GM06990 (cell line): ENCODE measurements around the gene INMT.
A peak's percentile ranks its signal among the peaks of the same experiment; 100 is the strongest.

Experiments used
- DNase-seq: peaks from one replicate; pipeline ENCODE4 v3.0.0-alpha.2; 2011; ENCODE audit not compliant: insufficient read length; ENCODE audit errors: extremely low read depth
- H3K27me3 ChIP-seq: replicated peaks from 2 replicates; pipeline ENCODE4 v1.6.0; 2011; ENCODE audit warnings: low read length; ENCODE audit not compliant: control insufficient read depth, insufficient read depth
- H3K36me3 ChIP-seq: 2 replicates; pipeline ENCODE4 v1.5.1; 2011; ENCODE audit warnings: low read length; ENCODE audit not compliant: control insufficient read depth, insufficient read depth
- H3K4me3 ChIP-seq: replicated peaks from 2 replicates; pipeline ENCODE4 v1.5.1; 2011; ENCODE audit warnings: low read depth, mild to moderate bottlenecking, control low read depth, low read length
- TF ChIP-seq, protein P1 (sequence below): IDR thresholded peaks from 2 replicates; pipeline ENCODE4 v1.5.1; 2011; ENCODE audit warnings: low read length, control low read depth, mild to moderate bottlenecking, inconsistent platforms; ENCODE audit not compliant: insufficient read depth, poor library complexity, severe bottlenecking

Gene INMT

DNA sequence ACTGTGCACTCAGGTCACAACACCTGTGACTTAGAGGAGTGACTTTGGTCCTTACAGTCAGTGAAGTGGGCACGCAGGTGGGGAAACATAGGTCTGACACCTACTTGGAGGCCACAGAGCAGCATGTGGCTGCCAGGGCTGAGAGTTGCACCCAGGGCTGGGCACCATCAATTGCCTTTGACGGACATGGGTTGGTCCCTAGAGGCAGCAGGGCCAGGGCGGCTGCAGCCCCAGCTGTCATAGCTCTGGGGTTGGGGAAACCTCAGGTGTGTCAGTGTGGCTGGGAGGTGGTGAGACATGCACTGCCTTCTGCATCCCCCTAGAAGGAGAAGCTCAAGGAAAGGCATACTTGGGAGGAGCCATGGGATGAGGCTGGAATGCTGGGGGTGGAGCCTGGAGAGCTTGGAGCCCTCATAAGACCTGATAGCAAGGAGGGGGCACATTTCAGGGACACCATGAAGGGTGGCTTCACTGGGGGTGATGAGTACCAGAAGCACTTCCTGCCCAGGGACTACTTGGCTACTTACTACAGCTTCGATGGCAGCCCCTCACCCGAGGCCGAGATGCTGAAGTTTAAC, at the start of gene INMT:
TSS of gene INMT (plus strand) at position 440 of the 578 bp plus-strand sequence. CDS start at position 456, 16 bp downstream.
- Histone ChIP-seq H3K27me3 (no peaks in the 10 kb centered on the region), H3K36me3 (no peaks in the 10 kb centered on the region), H3K4me3 (no peak within 1 kb of the TSS)
- TF ChIP-seq, protein P1, sequence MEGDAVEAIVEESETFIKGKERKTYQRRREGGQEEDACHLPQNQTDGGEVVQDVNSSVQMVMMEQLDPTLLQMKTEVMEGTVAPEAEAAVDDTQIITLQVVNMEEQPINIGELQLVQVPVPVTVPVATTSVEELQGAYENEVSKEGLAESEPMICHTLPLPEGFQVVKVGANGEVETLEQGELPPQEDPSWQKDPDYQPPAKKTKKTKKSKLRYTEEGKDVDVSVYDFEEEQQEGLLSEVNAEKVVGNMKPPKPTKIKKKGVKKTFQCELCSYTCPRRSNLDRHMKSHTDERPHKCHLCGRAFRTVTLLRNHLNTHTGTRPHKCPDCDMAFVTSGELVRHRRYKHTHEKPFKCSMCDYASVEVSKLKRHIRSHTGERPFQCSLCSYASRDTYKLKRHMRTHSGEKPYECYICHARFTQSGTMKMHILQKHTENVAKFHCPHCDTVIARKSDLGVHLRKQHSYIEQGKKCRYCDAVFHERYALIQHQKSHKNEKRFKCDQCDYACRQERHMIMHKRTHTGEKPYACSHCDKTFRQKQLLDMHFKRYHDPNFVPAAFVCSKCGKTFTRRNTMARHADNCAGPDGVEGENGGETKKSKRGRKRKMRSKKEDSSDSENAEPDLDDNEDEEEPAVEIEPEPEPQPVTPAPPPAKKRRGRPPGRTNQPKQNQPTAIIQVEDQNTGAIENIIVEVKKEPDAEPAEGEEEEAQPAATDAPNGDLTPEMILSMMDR = no peak
- DNase-seq = no peak

DNA sequence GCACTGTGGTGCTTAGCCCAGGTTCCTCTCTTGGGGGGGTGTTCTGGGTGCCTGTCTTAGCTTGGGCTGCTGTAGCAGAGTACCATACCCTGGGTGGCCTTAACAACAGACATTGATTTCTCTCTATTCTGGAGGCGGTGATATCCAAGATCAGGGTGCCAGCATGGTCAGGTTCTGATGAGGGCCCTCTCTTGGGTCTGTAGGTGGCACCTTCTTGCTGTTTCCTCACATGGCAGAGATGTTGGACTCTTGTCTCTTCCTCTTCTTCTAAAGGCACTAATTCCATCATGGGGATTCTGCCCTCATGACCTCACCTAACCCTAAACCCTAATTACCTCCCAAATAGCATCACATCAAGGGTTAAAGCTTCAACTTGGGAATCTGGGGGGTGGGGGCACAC, 49.7 kb upstream of the INMT start:
- Histone ChIP-seq H3K4me3 (no peak overlapping the region), H3K27me3 (no peaks in the 10 kb centered on the region; the same call in 1 of the 2 replicates), H3K36me3 (no peaks in the 10 kb centered on the region)
- TF ChIP-seq, protein P1 = peak; percentile 34
- DNase-seq = no peak

DNA sequence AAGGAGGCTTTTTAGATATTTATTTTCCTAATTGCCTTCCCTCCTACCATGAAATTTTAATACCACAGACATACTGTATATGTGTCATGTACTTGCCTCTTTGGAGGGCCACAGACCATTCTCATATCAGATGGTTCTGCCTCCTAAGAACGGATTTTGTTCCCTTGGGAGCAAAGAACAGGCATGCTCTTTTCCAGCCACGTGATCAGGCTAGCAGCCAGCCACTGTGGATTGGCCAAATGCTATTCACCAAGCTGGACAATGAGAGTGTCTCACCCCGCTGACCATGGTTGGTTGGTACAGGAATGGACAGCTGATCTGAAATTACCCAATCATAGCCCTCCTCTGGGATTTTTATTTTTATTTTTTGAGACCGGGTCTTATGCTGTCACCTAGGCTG, 48.2 kb upstream of the INMT start:
- TF ChIP-seq, protein P1 = no peak
- no peaks in the 10 kb centered on the region; the same call in 1 of the 2 replicates for H3K27me3 ChIP-seq
- H3K4me3 ChIP-seq = no peak overlapping the region
- H3K36me3 ChIP-seq = no peaks in the 10 kb centered on the region
- no peak for DNase-seq

DNA sequence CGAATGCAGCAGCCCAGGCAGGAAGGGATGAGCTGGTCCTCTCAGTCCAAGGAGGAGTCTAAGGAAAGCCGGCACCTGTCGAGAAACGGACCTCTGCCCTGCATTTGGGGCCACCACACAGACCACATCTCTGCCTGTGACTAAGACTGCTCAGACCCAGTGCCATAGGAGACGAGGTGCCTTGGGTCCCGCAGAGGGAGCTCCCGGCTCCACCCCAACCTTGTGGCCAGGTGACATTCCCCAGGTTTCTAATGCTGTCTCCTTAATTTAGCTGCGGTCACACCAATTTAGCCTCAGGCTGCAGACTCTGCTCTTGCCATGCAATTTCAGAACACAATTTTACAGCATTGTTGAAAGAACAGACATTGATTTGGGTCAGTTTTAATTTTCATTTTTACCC, 46.9 kb upstream of the INMT start:
- Histone ChIP-seq H3K27me3 (no peaks in the 10 kb centered on the region; the same call in 1 of the 2 replicates), H3K4me3 (no peak overlapping the region), H3K36me3 (no peaks in the 10 kb centered on the region)
- DNase-seq = no peak
- TF ChIP-seq, protein P1 = no peak

DNA sequence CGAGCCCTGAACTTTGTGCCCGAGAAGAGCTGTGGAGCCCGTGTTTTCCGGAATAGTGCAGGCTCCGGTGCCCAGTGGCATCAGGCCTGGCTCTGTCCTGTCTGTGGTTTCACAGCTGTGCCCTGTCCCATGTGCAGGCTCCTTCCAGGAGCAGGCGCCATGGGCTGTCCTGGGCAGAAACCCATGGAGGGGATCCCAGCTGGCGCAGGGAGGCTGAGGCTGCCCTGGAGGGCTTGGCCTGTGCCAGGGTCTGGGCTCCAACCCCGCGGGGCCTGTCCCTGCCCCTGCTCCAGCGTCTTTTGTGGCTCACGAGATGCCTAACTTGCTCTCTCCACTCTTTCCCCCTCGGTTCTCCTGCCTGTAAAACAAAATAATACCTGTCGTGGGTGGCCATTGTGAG, 46.3 kb upstream of the INMT start:
- Histone ChIP-seq H3K4me3 (no peak overlapping the region), H3K27me3 (no peaks in the 10 kb centered on the region; the same call in 1 of the 2 replicates), H3K36me3 (no peaks in the 10 kb centered on the region)
- DNase-seq = no peak
- TF ChIP-seq, protein P1 = no peak

DNA sequence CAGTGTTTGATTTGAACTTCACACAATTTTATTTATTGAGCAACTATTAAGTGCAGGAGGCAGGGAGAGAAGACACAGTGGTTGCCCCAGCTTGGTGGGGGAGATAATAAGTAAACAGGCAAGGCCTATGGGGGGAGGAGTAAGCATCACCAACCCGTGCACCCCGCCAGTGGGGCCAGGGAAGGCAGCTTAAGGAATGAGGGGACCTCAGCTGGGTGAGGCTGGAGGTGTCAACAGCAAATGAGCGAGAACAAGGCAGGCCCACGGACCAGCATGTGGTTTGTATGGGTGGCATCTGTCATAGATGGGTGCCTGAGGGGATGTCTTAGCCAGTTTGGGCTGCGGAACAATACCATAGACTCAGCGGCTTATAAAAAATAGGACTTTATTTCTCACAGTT, 45.6 kb upstream of the INMT start:
- no peaks in the 10 kb centered on the region; the same call in 1 of the 2 replicates for H3K27me3 ChIP-seq
- no peak for DNase-seq
- TF ChIP-seq, protein P1 = no peak
- no peak overlapping the region for H3K4me3 ChIP-seq
- H3K36me3 ChIP-seq = no peaks in the 10 kb centered on the region
